LoVo (cell line): ENCODE measurements around the gene ADRM1.

Source experiments
- DNase-seq: peaks from one replicate; pipeline ENCODE4 v3.0.0-alpha.2; 2016; ENCODE audit warnings: low spot score

Gene ADRM1

DNA sequence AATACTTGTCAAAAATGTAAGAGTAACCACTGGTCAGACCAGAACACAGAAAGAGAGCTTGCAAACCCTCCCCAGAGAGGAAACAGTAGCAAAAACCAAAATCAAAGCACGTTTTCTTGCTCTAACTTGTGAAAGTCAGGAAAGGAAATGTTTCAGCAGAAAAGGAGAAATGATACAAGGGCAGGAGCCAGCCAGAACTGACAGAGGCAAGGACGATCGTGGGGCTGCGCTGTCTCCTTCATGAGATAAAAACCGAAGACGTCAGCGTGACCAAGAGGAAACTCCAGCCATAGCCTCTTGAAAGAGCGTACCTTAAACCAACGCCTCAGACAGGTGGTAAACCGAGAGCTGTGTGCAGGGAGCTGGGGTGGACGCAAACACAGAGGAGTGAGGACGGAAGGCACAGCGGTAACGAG lies 36.9 kb downstream of the ADRM1 start:
- DNase-seq, result no peak

DNA sequence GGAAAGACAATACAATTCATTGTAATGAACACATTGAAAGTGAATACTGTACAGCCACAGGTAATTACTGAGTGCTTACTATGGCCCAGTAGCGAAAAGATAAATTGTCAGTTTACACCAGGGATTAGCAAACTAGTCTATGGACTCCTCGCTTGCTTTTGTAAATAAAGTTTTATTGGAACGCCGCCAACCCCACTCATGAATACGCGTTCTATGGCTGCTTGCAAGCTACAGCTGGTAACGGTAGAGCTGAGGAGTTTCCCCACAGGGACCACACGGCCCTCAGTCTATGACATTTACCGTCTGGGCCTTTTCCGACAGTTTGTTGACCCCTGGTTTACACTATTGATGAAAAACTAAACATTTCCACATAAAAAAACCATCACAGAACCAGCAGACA lies 40.1 kb downstream of the ADRM1 start:
- DNase-seq, result no peak

DNA sequence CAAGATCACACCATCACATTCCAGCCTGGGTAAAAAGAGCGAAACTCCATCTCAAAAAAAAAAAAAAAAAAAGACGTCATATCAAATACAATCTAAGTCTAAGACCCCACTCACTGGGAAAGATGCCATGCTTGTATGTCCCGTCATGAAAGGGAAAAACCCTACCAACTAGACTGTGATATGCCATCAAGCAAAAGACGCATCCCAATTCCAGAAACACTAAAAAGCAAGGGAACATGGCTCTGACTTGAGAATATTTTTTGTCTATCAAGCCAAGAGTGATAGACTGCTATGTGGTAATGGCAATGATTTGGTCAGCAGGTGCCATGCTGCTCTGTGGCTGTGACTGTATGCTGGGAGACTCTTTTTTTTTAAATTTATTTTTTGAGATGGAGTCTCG lies 41.3 kb downstream of the ADRM1 start:
- DNase-seq, result no peak

DNA sequence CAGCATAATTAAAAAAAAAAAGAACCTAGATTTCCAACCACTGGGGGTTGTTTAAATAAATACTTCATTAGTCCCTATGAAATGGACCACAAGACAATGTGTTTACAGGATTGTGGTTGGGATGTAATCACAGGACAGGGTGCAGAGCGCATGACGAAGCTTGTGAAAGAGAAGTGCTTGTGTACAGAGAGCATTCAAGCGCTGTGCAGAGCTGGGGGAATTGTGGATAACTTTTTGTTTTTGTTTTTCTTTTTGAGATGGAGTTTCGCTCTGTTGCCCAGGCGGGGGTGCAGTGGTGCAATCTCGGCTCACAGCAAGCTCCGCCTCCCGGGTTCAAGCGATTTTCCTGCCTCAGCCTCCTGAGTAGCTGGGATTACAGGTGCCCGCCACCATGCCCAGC lies 42.0 kb downstream of the ADRM1 start:
- DNase-seq, result no peak

DNA sequence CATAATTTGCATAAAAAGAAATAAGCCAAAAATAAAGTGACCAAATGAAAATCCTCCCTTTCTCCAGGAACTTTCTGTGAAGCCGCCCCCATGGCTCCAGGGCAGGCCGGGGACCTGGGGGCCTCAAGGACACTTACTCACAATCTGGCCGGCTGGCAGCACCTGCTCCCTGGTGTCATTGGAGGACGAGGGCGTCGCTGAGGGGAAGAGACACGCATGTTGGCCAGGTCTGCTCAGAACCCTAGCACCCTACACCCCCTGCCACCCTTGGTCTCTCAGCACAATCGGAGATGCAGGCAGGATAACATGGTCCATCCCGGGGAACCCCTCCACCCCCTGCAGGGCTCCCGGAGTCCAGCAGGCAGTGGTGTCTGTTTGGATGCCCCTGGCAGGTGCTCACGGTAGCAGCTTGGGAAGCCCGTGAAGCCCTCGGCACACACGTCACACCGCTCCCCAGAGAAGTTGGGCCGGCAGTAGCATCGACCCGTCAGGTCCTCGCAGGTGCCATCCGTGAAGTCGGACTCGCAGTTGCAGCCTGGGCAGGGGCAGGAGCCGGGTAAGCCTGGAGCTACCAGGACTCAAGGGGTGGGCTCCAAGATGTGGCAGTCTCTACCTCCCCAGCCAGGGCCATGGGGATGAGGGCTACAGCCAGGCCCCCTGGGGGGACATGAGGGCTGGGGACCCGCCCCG lies 43.0 kb downstream of the ADRM1 start:
- no peak for DNase-seq

DNA sequence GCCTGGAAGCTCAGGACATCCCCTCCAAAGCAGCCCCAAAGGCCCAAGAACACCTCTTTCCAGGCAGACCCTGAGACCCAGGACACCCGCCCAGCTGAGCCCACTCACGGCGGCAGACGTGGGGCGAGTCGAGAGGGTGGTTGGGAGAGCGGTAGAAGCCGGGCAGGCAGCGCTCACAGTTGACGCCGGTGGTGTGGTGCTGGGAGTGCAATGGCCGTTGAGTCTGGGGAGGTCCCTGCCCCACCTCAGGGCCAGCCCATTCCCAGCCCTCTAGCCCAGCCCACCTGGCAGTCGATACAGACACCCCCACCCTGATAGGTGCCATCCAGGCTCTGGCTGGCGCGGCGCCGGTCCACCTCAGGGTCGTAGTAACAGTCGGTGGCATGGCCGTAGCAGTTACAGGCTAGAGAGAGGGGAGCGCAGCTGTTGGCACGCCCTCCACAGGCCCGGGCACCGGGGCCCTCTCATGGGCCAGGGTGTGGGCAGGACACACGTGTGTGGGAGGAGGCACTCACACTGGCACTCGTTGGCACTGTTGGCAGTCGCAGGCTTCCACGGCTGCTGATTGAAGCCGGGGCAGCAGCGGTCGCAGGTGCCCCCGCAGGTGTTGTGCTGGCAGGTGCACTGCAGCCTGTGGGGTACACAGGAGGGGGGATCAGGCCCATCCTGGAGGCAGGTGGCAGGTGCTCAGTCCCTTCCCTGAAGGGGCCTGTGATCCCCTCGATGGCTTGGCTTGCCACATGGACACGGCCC lies 43.8 kb downstream of the ADRM1 start:
- DNase-seq, result no peak

DNA sequence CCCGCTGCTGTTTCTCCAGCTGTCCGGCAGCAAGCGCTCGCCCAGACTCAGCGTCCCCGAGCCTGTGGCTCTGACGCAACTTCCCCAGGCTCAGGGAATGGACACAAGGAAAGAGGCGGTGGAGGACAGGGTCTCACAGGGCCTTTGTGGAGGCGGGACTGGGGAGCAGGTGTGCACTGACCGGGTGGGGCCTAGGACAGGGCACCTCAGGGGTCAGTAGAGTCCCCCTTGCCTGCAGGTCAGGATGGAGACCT lies 44.3 kb downstream of the ADRM1 start:
- no peak for DNase-seq

DNA sequence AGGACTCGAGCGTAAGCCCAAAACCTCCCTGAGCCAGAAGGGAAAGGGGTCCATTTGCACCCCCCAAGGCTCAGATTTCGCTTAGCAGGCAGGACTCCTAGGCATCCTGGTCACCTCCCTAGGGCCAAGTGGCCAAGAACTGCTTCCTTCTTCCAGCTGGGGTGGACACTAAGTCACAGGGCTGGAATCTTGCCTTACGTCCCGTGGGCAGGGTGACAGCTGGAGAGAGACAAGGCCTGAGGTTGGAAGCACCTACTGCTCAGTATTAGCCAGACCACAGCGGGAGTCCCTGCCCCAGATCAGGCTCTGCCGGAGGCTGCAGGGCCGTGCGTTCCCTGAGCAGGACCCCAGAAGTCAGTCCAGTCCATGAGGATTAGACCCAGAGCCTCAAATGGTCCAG lies 44.6 kb downstream of the ADRM1 start:
- no peak for DNase-seq

DNA sequence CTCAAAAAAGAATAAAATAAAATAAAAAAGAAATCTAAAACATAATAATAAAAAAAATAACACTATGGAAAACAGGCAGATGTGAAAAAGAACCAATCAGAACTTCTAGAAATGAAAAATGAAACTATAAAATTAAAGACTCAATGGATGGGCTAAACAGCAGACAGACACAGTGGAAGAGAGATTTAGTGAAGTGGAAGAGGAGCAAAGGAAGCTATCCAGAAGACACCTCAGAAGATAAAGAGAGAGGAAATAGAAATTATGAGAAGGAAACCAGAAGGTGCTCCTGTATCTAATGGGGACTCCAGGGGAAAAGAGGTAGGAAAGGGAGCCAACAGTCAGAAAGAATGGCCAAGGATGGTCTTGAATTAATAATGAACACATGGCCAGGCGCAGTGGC lies 45.8 kb downstream of the ADRM1 start:
- DNase-seq, result no peak

DNA sequence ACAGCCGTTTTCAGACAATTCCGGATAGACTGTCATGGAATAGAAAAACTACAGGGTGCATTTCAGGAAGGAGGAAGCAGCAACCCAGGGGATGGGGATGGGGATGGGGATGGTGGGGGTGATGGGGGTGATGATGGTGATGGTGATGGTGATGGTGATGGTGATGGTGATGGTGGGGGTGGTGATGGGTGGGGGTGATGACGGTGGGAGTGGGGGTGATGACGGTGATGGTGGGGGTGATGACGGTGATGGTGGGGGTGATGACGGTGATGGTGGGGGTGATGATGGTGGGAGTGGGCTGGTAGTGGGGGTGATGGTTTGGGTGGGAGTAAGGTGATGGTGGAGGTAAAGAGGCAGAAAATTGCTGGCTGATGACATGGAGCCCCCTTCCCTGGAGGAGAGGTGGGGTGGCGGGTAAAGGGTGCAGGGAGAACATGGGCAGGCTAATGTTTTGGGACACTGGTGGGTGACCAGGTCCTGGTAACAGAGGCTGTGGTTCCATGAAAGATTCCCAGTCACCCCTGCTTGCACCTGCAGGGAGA lies 46.8 kb downstream of the ADRM1 start:
- no peak for DNase-seq

DNA sequence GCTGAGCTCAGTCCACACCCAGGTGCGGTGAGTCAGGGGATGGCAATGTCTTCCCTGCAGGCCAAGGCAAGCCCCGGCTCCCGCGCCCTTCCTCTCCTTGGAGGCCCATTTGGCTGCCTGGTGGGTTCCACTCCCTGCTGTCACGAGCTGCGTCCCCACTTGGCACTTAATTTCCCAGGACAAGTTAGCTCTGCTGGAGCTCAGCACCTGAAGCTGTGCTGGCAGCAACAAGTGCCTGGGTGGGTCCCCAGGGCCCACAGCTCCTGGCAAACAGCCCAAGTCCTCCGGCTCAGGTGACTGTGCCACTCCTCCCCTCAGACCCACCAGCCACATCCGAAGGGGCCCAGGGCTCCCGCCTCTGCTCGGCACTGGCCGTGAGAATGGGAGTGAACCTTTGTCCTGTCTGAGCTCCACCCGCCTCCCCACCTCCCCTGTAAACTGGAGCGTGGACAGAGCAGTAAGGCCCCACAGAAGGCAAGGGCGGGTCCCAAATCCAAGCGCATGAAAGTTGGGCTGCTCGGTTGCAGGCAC lies 47.4 kb downstream of the ADRM1 start:
- DNase-seq, result peak; percentile 93

DNA sequence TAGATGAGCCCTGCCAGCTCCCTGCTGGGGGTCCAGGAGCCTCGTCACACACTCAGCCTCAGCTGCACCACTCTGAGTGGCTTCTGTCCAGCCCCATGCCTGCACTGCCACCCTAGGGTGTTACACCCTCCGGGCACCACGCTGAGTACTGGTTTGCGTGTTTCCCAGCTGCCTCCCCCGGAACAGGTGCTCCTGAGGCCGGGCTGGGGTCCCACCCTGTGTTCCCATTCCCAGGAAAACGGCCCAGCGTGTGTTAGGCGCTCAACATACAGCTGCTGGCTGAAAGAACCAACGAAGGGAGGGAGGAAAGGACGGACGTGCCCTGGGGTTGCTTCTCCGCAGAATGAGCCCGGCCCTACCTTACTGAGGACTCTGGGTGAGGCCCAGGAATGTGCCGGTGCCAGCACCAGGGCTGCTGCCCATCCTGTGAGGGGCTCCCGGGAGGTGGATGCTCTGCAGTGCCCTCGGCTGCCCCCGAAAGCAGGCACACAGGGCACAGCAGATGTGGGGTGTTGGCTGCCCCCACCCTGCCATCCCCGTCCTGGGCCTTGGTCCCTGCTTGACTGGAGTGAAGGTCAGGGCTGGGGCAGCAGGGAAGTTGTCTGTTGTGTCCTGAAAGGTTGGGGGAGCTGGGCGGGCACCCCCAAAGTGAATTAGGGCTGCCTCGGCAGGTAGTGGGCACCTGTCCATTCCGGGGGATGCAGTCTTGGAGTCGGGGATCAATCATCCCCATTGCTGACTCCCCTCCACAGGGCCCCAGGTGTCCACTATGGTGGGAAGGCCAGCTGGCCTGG lies 48.0 kb downstream of the ADRM1 start:
- DNase-seq, result no peak

DNA sequence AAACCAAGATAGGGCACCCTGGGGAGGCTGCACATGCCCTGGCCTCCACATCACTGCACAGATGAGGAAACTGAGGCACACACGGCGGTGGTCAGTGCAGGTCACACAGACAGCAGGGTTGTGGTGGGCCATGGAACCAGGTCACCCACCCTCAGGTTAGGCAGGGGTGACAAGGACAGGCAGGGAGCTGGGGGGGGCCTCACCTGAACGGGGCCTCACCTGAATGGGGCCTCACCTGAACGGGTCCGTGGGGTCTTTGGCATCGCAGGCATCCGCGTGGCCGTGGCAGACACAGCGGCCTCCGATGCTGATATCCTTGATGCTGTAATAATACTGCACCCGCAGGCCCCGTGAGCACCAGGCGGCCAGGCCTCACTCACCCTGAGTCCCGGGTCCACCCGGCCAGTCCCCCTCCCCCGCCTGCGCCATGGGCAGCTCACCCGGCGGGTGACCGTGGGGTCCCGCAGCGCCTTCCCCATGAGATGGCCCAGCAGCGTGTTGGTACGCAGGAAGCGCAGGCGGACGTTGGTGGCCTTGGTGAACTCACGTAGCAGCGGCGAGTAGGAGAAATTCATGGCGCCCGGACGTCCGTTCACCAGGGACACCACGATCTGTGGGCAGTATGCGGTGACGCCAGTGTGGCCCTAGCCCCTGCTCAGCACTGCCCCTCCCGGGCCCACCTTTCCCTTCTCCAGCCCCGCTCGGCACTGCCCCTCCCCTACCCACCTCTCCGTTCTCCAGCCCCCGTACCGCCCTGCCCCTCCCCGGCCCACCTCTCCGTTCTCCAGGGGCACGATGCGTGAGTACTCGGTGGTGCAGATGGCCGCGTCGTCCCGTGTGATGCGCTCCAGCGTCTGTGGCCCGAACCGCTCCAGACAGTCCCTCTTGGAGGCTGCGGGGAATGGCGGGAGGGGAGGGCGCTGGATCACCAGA lies 48.9 kb downstream of the ADRM1 start:
- no peak for DNase-seq

DNA sequence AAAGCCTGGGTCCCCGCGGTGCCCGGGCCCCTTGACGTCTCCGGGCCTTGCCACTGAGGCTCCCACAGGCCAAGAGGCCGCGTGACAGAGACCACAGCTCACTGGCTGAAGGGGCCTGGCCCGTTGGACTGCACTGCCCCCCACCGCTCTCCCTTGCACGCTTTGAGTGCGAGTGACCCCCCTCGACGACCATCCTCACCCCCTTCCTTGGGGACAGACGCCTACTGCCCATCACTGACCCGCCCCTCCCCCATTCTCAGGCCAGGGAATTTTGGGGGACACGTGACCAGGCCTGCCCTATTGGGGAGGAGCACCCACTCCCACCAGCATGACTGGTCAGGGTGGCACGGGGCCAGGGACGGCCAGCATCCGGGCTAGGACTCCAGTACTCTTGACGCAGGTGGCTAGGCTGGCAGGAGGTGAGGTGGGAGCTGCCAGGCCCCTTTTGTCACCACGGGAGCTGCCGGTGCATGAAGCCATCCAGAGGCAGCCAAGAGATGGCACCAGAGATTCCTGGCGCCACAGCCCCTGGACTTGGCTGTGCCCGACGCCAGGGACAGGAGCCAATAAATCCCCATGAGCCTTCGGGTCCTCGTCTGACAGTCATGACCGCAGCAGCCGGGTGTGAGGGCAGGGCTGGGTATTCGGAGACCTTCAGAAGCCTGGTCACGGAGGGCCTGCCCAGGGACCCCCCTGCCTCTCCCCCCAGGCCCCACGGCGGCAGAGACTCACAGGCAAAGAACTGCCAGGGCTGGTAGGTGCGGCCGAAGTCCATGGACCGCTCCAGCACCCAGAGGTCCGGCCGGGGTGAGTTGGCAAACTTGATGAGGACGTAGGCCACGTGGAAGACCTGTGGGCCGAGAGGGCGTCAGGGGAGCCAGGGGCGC lies 49.8 kb downstream of the ADRM1 start:
- no peak for DNase-seq

DNA sequence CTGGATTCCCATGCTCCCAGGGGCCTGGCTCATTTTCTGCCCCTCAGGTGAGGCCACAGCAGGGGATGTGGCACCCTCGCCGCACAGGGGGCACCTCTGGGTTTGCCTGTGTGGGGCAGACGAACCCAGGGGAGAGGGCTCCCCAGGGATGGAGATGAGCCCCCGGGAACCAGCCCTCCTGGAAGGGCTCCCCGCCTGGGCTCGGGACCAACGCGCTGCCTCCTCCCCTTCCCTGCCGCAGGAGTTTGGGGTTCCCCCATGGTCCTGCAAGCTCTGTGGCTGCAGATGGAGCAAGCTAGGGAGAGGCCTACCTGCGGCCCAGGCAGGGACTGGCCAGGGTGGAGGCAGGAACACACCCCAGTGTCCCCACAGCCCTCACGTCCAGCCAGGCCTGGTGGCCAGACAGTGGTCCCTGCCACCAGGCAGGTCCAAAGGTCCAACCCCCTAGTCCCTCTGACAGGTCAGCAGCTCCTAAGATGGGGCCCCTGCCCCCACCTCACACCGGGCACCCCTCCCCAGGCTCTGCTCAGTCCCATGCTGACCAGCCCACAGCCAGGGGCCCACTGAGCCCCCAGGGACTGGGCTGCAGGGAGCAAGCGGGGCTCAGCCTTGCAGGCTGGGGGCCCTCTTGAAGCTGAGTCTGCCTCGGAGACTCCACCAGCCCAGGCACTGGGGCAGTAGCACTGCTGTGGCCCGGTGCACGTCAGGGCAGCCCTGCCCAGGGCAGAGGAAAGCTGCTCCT lies 50.7 kb downstream of the ADRM1 start:
- DNase-seq, result no peak

DNA sequence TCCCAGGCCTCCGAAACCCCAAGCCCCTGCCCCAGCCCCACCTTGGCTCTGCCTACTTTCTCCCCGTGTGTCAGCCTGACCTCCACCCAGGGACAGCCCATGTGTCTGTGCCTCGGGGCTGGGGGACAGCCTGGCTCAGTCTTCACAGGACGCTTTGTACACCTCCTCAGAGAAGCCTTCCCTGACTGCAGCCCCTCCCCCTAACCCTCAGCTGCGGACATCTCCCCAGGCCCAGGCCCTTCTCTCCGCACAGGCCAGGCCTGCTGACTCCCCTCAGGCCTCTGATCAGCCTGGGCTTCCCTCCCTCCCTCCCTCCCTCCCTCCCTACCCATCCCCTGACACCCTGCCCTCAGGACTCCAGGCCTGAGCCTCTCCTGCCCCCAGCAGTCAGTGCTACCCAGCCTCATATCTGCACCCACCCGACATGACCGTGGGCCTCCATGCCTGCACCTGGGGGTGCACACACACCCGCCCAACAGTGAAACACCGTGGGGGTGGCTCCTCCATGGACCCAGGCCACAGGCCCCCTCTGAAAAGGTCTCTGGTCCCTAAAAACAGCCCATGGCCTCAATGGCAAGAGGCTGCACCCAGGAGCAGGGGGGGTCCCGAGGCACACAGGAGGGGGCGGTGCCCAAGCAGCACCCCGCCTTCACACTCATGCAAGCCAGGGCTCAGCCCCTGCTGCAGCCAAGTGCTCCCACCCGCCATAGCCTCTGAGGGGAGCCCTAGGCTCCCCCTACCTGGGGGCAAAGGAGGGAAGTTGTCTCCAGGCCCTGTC lies 51.4 kb downstream of the ADRM1 start:
- no peak for DNase-seq

DNA sequence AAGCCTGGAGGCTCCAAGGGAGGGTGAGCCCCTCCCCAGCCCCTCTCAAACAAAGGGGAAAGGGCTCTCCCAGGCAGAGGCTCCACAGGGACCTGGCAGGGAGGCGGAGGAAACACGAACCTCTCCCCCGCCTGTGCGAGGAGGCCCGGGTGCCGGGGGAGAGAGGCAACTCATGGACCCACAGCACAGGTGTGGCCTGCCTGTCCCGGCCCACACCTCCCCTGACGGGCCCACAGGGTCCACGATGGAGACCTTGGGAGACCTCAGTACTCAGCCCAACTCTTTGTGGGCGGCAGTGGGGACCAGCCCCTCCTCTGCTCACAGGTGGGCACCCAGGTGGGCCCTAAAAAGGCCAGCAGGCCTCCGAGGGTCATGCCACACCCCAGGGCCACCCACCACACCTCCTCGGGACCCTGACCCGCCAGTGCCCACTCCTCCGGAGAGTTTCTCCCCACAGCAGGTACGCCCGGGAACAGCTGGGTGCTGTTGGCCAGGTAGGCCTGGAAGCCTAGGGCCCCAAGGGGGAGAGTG lies 52.1 kb downstream of the ADRM1 start:
- no peak for DNase-seq

DNA sequence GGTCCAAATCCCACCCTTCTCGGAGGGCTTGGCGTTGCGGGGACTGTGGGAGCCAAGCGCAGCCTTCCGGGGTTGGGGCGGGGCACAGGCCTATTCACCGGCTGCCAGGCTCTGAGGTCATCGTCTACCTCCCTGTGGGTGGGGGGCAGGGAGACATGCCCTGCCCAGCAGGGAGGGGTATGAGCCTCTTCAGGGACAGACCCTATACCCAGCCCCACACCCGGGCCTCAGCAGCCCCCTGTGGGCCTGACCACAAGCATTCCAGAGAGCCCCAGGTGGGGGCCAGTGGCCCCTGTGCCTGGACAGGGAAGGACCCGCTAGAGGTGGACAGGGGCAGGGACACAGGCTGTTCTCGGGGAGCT lies 52.7 kb downstream of the ADRM1 start:
- DNase-seq, result no peak
